HG03432 (cell line): ENCODE results near the gene BRI3BP.

Source experiments
- ATAC-seq: cut with Tn5 transposase; IDR thresholded peaks from one replicate; pipeline ENCODE4 v1.9.1; 2021; ENCODE audit warnings: mild to moderate bottlenecking, moderate library complexity; ENCODE audit not compliant: unreplicated experiment

BRI3BP gene, protein sequence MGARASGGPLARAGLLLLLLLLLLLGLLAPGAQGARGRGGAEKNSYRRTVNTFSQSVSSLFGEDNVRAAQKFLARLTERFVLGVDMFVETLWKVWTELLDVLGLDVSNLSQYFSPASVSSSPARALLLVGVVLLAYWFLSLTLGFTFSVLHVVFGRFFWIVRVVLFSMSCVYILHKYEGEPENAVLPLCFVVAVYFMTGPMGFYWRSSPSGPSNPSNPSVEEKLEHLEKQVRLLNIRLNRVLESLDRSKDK

DNA sequence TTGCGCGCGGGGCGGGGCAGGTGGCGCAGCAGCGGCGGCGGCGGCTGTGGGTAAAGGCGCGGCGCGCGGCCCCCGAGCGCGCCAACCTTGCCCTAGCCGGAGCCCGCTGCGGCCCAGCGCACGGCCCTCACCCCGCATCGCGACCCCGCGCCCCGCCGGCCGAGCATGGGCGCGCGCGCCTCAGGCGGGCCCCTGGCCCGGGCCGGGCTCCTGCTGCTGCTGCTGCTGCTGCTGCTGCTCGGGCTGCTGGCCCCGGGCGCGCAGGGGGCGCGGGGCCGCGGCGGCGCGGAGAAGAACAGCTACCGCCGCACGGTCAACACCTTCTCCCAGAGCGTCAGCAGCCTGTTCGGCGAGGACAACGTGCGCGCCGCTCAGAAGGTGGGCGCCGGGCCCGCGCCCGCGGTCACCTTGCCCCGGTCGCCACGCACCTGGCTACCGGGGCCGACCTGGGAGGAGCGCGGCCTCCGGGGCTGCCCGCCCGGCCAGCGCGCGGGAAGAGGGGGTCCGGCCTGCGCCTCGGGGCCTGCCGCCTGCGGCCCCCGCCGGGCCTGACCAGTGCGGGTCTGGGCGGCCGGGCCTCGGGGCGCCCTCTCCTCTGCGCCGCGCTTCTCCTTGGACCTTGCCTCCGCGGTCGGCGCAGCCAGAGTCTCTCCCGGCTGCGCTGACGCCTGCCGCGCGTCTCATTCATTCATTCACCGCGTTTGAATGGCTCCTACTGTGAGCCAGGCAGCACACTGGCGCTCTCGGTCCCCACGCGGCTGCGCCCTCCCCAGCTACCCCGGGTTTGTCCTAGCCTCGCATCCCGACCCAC lies at the start of gene BRI3BP:
BRI3BP (plus strand) TSS at position 20 of the 811 bp plus-strand sequence; CDS start at position 166, 146 bp downstream.
- peak; percentile 64 for ATAC-seq

DNA sequence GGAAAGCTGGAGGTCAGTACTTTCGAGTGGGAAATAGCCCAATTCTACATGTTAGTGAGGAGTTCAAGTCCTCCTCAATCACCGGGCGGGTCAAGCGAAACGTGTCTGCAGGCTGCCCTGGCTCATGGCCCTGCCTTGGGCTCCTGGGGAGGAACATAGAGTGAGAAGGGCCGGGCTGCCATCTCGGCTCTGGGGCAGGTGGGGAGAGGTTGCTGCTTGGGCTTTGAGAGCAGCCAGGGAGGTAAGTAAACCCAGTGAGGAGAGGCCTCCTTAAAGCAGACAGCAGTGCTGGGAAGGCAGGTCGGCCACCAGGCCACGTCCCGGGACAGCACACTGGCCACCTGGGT lies 47.0 kb upstream of the BRI3BP start:
- ATAC-seq: no peak

DNA sequence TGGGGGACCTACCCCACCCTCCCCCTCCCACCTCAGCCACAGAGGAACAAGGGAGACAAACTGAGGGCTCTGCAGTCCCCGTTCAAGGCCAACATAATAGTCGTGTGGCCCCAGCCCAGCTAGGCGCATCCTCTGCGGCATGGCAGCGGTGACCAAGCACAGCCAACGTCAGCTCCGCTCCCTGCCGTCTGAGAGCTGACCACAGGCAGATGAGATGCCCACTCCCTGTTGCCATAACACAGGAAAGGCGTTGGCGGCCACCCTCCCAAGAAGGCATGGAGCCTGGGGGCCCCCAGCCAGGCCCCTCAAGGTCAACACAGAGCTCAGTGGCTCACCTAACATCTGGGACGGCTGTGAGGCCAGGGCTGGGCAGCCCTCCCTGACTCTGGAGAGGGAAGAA lies 46.4 kb upstream of the BRI3BP start:
- no peak for ATAC-seq

DNA sequence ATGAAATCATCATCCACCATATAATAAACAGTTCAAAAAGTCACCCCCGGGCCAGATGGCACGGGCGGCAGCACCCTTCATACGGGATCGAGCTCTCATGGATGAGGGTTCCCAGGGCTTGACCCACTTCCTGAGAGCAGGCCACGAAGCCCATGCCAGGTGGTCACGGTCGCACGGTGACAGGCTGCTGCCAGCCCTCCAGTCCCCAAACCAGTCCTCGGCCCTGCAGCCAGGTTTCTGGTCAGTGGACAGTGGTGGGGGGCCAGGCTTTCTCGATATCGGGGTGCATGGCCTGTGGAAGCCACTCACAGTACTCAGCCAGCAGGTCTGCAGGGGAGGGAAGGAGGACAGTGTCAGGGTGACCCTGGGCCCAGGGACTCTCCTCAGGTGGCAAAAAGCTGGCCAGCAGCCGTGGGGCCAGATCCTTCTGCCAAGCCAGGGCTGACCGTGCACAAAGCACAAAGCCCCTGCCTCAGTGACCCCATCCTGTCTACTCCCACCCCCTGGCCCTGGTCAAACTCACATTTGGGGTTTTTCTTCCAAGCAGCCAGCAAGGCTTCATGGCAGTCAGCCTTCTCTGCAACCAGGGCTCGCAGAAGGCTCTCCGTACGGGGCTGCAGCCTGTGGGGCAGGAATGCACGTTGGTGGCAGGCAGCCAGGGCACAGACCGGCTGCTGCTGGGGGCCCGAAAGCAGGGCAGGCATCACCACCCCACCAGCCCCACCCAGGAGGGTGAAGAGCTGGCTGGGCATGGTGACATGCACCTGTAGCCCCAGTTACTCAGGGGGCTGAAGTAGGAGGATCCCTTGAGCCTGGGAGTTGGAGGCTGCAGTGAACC lies 45.7 kb upstream of the BRI3BP start:
- no peak for ATAC-seq

DNA sequence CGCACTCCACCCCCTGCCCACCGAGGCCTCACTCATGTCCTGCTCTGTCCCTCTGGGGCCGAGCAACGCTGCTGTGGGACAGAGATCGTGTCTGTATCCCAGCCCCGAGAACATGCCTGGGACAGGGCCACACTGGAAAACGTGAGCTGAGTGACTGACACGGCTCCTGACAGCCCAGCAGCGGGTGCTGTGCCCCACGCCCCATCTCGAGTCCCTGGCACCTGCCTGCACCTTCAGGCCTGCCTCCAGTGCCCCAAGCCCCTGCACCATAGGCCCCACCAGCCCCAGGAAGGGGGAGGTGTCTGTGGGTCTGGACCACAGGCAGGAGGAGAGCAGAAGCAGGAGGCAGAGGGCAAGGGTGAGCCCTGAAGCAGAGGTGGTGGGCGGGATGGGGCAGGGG lies 44.4 kb upstream of the BRI3BP start:
- ATAC-seq: no peak

DNA sequence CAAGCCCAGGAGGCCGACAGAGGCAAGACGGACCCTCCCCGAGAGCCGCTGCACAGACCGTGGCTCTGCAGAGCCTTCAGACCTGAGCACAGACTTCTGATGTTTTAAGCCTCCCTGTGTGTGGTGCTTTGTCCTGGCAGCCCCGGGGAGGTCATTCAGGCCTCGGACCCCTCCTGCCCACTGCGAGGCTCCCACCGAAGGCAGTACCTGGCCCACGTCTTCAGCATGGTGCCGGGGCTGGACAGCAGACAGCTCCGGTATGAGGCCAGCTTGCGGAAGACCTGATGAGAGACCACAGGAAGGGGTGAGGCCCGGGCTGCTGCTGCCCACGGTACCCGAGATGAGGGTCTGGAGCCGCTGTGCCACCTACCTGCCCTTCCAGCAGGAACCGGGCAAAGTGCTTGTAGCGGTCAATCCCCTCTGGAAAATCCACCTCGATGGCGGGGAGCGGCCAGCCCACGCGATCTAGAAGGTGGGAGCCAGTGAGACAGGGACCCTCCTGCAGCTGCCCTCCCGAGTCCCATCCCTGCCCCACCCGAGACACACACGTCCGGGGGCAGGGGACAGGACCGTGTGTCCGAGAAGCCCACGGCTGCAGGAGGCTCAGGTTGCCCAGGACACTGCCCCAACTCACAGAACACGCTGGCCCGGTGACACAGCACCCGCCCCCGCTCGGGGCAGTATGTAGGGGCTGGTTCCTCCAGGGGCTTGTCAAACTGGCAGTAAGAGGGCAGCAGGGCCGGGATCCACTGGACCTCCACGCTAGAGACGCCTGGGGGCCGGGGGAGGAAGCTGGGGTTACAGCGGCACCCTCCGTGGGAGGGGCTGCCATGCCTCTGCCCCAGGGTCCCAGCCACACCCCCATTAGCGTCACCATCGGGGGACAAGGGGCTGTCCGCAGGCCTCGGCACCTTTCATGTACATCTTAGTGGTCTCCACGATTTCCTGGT lies 43.4 kb upstream of the BRI3BP start:
- ATAC-seq: no peak

DNA sequence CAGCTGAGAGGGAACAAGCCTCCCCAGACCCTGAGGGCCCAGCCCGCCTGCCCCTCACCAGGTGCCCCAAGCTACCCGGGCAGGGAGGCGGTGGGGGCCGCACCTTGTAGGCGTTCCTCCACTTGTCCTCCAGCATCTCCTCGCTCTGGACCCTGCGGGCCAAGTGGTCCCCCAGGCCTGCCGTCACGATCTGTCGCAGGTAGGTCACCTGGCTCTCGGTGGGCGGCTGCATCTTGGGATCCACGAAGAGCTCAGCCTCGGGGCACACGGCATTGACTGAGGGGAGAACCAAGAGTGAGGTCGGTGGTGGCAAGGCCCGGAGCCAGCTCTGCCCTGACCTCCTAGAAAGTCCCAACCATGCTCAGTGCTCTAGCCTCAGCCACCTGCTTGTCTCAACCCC lies 41.1 kb upstream of the BRI3BP start:
- no peak for ATAC-seq

DNA sequence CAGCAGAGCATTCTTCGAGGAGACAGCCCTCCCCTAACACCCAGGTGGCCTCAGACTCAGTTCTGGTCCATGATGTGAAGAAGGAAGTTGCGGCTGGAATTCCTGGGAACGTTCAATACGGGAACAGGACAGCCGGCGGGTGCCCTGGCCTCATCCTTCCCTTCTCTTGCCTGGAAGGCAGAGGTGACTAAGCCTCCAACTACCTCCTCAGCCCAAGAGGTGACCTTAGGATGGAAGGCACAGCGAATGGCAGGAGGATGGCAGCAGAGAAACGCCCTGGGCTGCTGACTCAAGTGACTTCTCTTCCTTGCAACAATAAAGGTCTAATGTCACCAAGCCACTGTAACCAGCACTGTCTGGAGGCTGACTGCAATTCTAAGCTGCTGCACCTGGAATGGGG lies 40.6 kb upstream of the BRI3BP start:
- ATAC-seq: no peak

DNA sequence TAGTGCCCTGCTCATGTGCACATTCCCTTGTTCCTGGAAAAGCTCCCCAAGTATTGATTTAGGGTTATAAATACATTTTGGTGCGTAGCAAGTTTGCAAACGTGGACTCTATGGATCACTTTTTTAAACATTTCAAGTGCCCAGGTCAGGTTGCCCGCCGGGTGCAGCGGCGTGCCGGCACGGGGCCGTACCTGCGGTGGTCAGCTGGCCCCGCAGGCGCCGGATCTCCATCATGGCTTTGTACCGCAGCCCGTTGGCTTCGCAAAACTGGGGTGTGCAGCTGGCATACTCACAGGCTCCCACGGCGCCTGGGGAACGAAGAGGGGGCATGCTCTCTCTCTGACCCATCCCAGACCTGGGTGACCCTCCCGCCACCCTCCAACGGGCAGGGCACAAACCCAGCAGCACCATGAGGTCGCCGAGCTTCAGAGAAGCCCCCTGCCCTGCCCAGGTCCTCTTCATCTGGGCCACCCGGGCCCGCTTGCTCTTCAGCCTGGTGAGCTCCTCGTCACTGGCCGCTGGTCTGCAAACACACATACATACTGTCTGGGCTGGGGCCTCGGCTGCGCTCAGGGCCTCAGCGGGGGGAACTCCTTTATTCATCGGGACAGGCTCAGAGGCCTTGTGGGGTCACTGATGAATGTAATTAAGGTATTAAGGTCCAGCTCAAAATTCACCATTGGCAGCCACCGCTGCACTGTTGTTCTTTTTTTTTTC lies 39.6 kb upstream of the BRI3BP start:
- no peak for ATAC-seq

DNA sequence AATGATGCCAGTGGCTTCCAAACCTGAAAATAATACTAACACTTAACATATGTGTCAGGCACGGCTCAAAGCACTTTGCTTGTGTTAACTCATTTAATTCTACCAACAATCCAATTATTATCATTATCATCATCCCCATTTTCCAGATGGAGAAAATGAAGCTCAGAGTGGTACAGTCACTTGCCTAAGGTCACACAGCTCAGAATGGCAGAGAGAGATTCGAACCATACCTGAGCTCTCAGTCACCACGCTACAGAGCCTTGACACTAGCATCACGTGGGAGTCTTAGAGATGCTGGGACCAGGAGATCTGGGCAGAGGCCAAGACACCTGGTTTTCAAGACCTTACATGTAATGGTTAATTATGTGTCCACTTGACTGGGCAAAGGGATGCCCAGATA lies 38.7 kb upstream of the BRI3BP start:
- ATAC-seq: no peak

DNA sequence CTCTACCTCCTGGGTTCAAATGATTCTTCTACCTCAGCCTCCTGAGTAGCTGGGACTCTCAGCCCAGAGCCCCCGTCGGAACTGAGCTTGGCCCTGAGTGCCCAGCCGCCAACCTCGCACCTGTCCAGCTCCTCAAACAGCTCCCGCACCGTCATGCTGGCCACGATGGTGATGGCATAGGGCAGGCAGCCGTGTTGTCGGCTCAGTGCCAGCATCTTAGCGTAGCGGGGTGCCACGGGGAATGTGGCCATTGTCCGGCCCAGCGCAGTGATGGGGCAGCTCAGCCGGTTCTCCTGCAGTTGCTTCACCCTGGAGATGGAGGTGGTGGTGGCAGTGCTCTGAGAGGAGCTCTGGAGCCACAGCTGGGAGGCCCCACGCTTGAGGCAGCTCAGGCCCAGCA lies 36.9 kb upstream of the BRI3BP start:
- no peak for ATAC-seq

DNA sequence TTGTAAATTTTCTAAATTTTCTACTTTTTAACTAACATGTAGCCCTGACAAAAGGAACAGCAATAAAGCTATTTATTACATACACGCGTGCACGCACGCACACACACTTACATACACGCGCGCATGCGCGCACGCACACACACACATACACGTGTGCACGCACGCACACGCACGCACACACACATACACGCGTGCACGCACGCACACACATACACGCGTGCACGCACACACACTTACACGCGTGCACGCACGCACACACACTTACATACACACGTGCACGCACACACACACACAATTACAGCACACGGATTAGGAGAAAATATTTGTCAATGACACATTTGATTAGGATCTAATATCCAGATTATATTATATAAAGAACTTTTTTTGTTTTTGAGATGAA lies 32.4 kb upstream of the BRI3BP start:
- no peak for ATAC-seq

DNA sequence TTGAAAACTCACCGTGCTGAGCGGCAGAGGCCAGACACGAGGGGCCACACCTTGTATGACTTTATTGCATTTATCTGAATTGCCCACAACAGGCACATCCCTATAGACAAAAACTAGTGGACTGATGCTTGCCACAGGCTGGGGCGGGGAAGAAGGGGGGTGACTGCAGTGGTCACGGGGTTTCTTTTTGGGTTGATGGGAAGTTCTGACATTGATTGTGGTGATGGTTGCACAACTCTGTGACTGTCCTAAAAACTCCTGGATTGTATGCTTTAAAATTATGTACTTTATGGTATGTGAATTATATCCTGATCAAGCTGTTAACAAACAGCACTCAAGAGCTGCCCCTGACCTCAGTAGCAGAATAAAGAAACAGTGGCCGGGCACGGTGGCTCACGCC lies 30.2 kb upstream of the BRI3BP start:
- no peak for ATAC-seq

DNA sequence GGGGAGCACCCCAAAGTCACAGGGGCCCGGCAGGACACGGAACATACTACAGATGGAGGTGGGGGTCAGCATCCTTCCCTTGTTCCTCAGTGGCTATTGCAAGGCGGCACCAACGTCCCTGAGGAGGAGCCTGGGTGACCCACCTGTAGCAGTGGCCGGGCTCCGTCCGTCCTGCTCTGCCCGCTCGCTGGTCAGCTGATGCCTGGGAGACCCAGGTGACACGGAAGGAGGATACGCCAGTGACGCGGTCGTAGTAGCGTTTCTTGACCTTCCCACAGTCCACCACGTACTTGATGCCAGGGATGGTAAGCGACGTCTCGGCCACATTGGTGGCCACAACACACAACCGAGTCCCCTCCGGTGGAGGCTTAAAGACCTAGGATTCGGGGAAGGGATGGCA lies 29.2 kb upstream of the BRI3BP start:
- ATAC-seq: no peak

DNA sequence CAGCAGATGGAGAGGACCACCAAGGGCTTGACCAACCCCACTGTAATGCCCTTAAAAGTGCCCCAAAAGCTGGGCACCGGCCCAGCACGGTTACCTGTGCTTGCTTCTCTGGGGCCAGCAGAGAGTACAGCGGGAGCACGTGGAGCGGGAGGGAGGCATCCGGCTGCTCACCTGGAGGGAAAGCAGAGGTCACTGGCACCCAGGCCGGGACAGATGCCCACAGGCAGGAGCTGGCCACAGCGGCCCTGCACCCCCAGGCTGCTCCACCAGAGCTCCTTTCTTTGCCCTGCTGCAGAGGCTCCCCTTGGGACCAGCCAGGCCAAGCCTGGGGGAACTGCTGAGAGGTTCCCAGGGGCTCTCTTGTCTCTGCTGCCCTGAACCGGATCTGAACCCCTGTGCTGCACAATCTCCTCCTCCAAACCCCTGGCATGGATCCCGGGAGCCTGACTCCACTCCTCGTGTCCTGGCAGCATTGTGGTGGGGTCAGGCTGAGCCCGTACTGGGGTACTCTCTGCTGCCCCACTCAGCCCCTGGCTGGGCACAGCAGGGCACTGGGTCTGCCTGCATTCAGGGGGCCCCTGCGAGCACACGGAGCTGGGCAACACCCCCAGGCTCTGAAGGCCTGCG lies 28.5 kb upstream of the BRI3BP start:
- no peak for ATAC-seq

DNA sequence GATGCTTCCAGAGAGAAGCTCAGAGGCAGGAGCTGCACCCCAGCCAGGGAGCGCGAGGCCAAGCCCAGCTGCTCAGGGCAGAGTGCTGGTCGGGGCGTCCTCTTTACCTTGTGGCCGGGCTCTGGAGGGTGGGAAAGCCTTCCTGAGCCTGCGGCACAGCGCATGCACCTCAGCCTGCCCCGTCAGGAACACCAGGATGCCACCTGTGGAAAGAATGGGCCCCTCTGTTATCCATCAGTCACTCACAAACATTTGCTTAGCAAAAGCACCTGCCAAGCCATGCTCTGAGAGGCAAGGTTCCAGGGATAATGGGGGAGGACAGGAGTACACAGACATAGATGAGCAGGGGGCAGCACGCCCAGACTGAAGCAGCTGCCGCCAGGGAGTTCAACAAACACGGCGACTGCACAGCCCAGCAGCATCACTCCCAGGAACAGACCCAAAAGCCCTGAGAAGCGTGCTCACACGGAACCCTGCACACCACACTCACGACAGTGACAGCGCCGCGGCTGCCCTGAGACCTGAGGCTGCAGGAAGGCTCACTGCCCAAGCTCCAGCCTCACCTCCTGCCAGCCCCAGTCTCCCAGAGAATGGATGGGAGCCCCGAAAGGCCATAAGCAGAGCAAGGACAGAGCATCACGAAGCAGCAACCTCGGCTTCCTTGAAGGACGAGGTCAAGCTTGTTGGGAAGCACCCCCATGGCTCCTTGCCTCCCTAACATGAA lies 26.3 kb upstream of the BRI3BP start:
- ATAC-seq: no peak

DNA sequence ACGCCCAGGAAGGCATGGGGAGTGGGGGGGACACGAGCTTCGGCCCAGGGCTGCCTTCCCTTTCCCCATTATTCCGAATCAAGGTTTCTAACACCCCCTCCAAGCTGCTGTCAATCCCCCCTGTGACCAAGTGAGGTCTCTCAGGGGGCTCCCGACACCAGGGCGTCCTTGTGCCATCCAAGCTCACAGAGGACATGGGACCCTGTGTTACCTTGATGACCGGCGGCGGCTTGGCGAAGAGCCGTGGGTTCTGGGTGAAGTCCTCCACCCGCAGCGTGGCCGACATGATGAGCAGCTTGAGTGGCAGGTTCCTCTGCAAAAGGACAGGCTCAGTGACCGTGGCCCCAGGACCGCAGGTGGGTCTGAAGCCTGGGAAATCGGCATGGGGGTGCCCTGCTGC lies 24.8 kb upstream of the BRI3BP start:
- ATAC-seq: no peak

DNA sequence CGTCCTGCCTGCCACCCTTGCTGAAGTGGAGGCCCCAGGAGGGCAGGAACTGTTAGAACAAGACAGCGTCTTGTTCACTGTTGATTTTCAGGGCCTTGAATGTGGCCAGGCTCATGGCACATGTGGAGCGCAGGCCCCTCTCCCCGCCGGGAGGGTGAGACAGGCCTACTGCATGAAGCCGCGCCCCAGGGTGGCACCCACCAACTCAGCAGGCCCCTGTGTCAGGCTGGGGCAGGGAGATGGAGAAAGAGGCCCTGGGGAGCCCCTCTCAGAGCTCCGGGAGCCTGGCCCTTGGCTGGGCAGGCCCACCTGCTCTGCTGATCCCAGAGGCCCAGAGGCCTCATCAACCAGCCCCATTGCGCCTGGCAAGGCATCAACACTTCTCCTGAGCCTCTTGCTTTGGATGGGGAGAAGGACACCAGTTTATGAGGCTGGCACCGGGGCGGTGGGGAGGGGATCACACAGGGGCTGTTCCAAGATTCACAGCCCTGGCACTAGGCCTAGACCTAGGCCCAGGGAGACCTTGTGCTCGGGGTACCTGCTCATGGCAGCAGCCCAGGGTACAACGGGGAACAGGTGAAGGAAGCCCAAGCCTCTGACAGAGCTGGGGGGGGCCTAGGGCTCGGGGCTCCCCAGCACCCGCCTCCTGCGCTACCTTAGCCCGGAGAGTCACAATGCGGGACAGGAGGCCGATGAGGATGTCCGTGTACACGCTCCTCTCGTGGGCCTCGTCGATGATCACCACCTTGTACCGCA lies 22.6 kb upstream of the BRI3BP start:
- no peak for ATAC-seq
